HT-29 (cell line): ENCODE measurements around the gene VSIG1. TPM values are rescaled to one million over a fixed set of nuclear protein-coding genes. Genes with fewer than 3 reads are reported as not detected.

ENCODE experiments used
- total RNA-seq: library from RNA; depleted of rRNA; stranded (reverse); fragments of >200 nt; shearing (Covaris generic); gene quantifications from 2 replicates; pipeline ENCODE4 v1.2.3, GENCODE V29; 2014; rRNA removed

VSIG1 gene
- total RNA-seq, 1 experiment from 2014 or later, result not detected

Other genes starting within 250 kb of the VSIG1 start
- 0.58 and 1.2 TPM in 2 replicates for gene MID2, start 219.2 kb upstream of the VSIG1 start, total RNA-seq
- not detected in 2 replicates for gene TEX13B, start 62.7 kb upstream of the VSIG1 start, total RNA-seq
- 22.1 and 25.4 TPM in 2 replicates for gene PSMD10, start 46.5 kb downstream of the VSIG1 start, total RNA-seq
- gene ATG4A, start 46.7 kb downstream of the VSIG1 start, total RNA-seq, result 3.2 and 3.4 TPM in 2 replicates